22Rv1 (cell line): ENCODE data around the gene DGKI.
"Not testable (repeated sequence)": the region's sequence is repeated elsewhere in the genome, so short reads cannot be mapped to it uniquely, and the experiment has no call there.

Experiments used
- H3K27ac ChIP-seq: fragments of 450-650 bp; 2 replicates; pipeline ENCODE4 v1.5.1; 2017
- ZFX ChIP-seq: fragments of 450-650 bp; IDR thresholded peaks from 2 replicates; pipeline ENCODE4 v1.6.1; 2017; ENCODE audit warnings: antibody characterized with exemption, borderline replicate concordance
- TF ChIP-seq, protein P1 (sequence below): fragments of 450-650 bp; IDR thresholded peaks from 2 replicates; pipeline ENCODE4 v1.5.1; 2017; ENCODE audit warnings: mild to moderate bottlenecking

The DGKI gene

DNA sequence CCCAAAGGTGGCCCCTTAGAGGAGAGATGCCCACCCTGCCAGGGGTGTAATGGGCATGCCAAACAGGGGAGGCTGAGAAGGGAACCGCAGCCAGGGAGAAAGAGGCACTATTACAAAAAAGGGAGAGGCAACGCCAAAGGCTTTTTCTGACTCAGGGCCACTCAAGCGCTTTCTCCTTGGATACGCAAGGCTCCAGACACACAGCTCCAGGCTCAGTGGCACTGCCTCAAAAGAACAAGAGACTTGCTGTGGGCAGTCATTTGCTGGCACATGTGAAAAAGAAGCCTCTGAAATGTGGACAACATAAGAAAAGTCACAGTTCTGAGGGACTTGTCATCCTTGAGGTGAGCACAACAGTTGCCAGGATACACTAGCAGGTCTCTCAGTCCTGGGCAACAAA is 128.4 kb downstream of the DGKI start:
- H3K27ac ChIP-seq: no peak overlapping the region
- no peak for TF ChIP-seq ZFX
- TF ChIP-seq, protein P1, sequence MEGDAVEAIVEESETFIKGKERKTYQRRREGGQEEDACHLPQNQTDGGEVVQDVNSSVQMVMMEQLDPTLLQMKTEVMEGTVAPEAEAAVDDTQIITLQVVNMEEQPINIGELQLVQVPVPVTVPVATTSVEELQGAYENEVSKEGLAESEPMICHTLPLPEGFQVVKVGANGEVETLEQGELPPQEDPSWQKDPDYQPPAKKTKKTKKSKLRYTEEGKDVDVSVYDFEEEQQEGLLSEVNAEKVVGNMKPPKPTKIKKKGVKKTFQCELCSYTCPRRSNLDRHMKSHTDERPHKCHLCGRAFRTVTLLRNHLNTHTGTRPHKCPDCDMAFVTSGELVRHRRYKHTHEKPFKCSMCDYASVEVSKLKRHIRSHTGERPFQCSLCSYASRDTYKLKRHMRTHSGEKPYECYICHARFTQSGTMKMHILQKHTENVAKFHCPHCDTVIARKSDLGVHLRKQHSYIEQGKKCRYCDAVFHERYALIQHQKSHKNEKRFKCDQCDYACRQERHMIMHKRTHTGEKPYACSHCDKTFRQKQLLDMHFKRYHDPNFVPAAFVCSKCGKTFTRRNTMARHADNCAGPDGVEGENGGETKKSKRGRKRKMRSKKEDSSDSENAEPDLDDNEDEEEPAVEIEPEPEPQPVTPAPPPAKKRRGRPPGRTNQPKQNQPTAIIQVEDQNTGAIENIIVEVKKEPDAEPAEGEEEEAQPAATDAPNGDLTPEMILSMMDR: no peak

DNA sequence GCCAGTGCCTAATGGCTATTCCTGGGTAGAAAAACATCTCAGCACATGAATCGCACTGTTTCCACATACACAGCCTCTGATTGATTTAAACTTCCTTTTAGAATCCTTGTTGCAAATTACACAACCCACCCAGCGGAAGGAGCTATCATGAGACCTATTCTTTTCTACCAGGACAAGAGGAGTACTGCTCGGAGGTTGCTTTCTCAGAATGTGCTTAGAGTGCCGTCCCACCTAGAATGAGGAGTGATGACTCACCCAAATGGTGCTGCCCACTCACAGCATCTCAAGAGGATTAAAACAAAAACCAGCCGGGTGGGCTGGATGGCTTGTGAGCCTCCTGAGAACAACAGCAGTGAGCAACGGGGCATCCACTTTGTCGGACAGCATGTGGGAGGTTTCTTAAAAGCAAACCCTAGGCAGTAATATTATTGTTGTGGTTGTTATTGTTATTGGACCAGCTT is 128.9 kb downstream of the DGKI start:
- TF ChIP-seq, protein P1: no peak
- no peak for TF ChIP-seq ZFX
- no peak overlapping the region for H3K27ac ChIP-seq

DNA sequence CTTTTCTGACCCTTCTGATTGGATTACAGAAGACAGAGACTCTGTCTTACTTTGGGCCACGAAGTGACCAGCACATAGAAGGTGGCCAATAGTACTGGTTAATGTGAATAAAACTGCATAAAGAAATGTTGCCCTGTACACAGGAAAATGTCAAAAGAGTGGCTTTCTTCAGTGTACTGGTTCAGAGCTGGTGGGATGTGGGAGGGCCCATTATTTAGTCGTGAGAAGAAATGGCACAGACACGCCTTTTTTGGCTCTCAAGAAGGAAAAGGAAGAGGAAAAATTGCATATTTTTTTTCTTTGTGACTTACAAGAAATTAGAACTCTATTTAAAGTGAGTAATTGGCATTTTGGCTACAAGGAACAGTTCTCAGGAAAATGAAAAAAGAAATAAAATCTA is 129.7 kb downstream of the DGKI start:
- TF ChIP-seq ZFX: no peak
- TF ChIP-seq, protein P1: no peak
- H3K27ac ChIP-seq: no peak overlapping the region

DNA sequence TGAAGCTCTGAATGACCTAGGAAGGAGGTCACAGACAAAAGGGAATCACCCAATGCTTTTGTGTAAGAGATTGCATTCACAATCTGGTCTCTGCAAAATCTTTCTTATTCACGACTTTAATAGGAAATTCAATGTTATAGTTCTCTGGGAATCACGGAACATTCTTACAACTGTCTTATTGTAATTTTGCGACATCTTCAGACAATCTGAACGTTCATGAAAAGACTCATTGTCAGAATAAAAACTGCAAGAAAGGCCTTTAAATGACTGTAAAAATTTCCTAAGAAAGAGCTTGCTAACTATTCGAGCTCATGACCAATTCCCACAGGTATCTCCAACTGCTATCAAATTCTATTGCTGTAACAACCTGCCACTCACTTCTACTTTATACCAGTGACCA is 130.7 kb downstream of the DGKI start:
- H3K27ac ChIP-seq: no peak overlapping the region
- TF ChIP-seq ZFX: no peak
- TF ChIP-seq, protein P1: no peak

DNA sequence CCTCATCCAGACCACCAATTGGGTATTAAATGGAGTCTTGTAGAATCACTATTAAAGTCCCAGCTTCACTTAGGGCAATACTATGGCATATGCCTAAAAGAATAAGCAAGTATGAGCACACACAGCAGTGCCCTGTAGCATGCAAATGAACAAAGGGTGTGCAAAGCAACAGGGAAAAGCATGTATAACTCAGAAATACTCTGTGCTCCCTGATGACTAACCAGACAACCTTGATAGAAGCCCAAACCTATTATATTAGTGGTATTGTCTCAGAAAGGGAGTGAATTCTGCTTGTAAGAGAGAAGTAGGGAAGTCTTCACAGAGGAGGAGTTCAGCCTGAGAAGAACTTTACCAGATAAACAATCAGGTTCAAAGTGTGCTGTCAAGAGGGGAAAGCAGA is 131.2 kb downstream of the DGKI start:
- H3K27ac ChIP-seq: no peak overlapping the region
- TF ChIP-seq, protein P1: no peak
- no peak for TF ChIP-seq ZFX

DNA sequence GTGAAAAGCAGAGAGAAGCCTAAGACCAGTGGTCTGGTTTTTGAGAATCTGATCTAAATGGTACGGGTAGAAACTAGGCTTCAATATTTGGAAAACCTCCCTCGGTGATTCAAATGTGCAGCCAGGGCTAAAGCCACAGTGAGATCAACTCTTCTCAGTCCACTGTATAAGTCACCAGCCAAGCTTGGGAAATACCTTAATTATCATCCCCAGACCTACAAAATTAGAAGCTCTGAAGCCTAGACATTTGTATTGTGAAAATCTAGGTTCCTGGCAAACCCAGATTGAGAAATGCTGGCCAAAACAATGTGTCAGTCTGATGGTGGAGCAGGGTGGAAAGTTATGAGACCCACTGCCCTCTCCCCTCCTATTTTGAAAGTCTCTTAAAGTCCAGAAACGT is 131.7 kb downstream of the DGKI start:
- TF ChIP-seq ZFX: no peak
- TF ChIP-seq, protein P1: no peak
- no peak overlapping the region for H3K27ac ChIP-seq

DNA sequence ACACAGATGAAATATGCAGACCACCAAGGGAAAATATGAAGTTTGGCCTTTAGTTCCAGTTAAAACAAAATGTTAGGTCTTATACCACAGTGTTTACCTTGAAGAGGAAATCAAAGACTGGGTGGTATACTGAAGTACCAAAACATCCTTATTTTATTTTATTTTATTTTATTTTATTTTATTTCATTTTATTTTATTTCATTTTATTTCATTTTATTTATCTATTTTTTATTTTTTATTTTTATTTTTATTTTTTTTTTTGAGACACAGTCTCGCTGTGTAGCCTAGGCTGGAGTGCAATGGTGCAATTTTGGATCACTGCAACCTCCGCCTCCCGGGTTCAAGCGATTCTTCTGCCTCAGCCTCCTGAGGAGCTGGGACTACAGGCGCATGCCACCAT is 140.4 kb downstream of the DGKI start:
- not testable (repeated sequence) for H3K27ac ChIP-seq

DNA sequence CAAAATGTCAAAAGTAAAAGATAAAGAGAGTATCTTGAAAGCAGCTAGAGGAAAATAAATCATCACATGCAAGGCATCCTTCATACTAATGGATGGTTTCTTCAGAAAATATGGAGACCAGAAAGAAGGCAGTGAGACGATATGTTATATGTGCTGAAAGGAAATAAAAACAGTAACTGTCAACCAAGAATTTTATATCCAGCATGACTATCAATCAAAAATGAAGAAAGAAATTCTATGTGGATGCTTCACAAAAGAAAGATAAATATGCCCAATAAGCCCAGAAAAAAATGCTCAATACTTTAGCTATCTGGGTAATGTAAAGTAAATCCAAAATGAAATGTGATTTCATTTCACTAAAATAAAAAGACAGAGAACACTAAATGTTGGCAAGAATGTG is 142.1 kb downstream of the DGKI start:
- TF ChIP-seq ZFX: no peak
- TF ChIP-seq, protein P1: no peak
- no peak overlapping the region for H3K27ac ChIP-seq
